NCI-H1436 (cell line): ENCODE results near the gene RNU1-3.

ENCODE experiments used
- DNase-seq: peaks from one replicate; lab custom pipeline; 2025; lab: John Stamatoyannopoulos, UW

The RNU1-3 gene

DNA sequence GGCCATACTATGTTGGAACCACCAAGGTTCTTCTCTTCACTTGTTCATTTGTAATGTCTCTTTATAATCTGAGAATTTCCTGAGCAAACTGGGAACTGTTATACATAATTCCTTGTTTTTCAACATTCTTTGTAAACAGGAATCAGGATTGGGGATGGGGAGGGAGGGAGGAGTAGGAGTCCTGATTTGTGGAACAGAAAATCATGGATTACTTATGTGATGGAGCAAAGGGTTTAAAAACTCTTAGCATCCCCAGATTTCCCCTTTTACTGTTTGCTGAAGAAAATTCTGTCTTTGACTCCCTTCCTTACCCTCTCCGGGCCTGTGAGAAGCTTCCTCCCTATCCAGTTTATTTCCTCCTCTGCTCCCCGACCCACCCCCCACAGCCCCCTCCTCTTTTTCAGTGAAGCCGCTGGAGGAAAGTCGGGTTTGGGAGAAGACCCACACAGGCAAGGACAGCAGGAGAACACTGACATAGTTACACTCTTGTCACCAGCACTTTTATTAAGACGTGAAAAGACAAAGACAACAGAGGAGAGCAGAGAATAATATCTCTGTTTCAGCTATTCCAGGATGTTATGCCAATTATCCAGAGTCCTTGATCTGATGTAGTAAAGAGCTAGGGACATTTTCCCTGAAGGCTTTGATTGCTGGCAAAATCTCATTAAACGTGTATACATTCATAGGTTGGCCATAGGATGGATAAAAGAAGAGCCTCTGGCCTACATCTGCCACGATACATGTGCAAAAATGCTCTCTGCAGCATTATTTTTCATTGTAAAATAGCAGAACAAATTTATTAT, 48.8 kb downstream of the RNU1-3 start:
- DNase-seq: no peak

DNA sequence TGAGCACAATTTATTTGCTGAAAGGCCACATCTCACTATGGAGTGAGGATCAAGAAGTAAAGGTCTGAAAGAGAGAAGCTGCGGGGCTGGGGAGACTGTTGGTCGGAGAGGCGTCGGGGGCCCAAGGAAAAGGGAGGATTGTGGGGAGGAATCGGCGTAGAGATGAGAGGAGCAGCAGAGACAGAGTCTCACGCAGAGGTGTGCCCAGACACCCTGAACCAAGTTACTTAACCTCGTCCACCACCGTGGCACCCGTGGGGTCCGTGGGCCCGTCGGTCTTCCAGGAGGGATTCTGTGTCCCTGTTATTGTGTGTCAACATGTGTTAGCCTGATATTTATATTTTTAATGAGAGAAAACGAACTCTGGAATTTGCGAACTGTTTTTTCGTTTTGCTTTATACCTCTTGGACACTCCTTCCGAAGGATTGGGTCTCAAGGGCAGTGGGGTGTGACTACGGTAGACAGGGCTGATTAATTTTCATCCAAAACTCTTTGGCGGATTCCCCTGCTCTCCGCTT, 49.6 kb downstream of the RNU1-3 start:
- DNase-seq: no peak
